Activated CD8-positive, alpha-beta memory T cell treated with anti-CD3 and anti-CD28 coated beads, Interleukin-2, amount 50 U/mL, for 48 hours (primary cell): ENCODE measurements around the gene MRPL34.
"Not testable (repeated sequence)": the region's sequence is repeated elsewhere in the genome, so short reads cannot be mapped to it uniquely, and the experiment has no call there.

Experiments used
- DNase-seq: peaks from one replicate; pipeline ENCODE4 v3.0.0-alpha.2; 2020

The MRPL34 gene

DNA sequence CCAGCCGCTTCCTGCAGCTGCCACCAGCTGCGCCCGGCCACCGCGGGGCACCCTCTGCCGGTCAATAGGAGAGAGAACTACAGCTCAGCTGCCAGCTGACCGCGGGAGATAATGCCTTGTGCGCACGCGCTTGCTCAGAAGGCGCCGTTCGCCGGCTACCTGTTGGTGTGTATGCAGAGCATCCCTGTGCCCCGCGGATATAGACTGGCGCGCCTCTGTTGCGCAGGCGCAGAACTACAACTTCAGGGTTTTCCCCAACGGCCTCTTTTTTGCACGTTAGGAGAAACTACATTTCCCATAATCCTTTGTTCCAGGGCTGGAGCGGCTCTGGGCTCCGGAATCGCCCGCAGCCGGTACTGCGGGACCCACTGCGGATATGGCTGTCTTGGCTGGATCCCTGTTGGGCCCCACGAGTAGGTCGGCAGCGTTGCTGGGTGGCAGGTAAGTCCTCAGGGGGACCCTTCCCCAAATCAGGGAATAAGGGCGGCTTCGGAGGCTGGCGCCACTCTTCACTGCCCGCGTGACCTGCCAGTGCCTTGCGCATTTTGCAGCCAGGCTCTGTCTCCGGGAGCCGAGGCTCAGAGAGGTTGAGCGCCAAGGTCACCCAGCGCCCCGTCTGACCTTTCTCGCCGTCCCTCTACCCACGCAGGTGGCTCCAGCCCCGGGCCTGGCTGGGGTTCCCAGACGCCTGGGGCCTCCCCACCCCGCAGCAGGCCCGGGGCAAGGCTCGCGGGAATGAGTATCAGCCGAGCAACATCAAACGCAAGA is at the start of gene MRPL34:
Gene MRPL34, plus strand, starts transcription at position 356 of the 768 bp plus-strand sequence. Its CDS starts 21 bp downstream, at position 377.
- DNase-seq = peak; percentile 96

DNA sequence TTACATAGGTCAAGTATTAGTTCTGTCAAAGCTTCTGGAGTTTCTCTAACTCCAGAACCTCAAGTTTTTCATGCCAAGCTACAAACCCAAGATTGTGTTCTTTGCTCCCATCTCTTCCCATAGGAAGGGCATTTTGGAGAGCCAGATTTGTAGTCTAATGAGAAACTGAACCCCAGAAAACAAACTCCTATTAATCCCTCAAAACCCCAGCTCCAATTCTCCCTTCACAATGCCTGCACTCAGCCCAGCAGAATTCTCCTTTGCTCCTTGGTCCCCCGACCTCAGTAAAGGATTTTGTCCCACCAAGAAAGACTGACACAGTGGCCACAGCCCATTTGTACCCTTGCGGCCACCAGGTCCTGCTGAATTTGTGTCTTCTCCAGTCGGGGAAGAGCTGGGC is 49.5 kb upstream of the MRPL34 start:
- DNase-seq = no peak

DNA sequence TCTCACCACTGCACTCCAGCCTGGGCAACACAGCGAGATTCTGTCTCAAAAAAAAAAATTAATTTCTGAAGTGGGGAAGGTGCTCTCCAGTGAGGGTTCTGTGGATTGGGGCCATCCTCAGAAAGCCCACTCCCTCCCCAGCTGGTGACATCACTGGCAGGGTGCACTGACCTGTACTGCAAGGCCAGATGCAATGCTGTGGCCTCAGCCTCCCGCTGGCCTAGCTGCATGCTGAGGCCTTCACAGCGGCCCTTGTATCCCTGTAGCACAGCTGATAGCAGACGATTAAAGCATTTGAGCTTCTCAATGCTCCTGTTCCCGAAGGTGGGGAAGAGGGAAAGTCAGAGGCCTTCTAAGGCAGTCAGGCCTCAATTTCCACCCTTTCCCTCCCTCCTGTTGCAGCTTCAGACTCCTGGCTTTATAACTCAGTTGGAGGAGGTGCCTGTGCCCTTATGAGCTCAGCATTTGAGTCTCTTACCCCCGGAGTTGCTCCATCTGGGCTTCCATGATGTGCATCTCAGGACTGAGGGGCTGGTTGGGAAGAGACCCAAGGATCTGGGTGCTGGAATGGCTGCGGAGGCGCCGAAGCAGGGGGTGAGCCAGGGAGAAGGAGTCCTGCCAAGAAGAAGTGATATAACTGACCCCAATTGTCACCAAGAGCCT is 46.4 kb upstream of the MRPL34 start:
- DNase-seq = no peak

DNA sequence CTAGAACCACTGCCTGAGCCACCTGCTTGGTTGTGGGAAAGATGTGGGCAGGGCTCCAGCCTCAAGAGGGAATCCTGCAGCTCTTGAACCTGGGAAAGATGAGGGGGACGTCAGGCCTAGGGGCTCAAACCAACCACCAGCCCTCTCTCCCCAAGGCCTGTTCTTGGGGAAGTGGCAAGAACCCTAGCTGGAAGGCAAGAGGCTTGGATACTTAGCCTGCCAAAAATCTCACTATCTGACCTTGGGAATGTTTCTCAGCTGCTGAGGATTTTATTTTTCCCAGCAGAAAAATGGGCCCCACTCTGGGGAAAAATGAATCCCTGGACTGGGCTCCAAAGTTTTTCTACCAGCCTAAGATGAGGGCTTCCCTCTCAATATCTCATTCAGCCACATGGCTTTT is 45.7 kb upstream of the MRPL34 start:
- no peak for DNase-seq

DNA sequence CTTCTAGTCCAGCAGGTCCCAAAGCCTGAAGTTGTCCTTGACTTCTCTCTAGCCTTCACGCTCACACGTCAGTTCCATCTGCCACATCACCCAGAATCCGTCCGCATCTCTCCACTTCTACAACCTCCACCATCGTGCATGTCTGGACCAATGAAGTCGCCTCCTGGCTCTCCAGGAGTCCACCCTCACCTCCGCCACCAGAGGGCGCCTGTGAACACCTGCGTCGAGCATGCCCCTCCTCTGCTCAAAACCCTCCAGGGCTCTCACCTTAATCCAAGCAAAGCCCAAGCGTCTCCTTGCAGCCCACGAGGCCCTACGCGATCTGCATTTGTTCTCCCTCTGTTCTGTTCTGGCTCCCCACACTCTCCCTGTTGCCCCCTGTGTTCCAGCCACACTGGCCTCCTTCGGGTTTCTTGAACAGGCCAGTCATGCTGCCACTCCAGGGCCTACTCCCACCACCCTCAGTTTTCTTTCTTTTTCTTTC is 44.8 kb upstream of the MRPL34 start:
- peak; percentile 97 for DNase-seq

DNA sequence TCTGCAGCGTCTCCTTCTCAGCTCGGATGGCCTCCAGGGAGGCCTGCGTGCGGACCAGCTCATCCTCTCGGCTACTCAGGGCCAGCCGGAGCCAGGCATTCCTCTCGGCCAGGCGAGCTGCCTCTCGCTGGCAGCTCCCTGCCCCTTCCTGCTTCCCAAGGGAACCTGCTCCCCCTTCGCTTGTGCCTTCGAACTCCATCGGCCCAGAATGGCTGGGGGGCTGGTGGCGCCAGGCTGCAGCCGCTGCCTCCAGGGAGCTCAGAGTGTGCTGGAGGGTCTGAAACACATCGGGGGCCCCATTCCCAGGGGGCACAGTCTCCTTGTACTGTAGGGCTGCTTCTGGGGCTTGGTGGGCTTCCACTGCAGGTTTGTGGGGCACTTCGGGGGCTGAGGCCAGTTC is 43.1 kb upstream of the MRPL34 start:
- DNase-seq = no peak

DNA sequence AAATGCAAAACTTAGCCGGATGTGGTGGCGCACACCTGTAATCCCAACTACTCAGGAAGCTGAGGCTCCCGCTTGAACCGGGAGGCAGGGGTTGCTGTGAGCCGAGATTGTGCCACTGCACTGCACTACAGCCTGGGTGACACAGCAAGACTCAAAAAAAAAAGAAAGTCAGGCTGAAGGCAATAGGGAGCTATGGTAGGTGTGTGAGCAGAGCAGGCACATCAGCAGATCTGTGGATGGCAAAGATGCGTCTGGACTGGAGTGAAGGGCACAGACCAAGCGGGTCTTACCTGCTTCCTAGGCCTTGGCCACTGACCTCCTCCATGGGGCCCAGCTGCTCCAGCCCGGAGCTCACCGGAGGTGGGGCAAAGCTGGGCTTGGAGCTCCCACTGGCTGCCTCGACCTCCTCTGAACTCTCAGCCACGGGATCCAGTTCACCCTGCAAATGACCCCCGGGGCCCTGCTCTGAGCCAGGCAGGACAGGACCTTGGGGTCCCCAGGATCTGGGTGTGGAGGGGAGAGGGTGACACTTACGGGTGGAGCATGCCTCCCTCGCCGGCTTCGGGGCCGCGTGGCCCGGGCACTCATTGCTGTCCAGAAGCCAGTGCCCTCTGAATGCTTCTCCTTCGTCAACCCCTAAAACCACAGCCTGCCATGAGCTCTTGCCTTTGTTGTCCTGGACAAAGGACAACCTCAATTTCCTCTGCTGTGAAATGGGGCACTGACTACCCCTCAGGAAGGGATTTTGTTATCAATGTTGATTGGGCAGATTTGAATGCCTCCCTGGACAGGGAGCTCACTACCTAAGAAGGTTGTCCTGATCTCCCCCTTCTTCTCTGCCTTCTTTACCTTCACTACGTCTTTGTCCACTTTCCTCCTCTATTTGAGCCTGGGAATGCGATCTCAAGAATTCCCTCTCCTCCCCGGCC is 41.7 kb upstream of the MRPL34 start:
- no peak for DNase-seq

DNA sequence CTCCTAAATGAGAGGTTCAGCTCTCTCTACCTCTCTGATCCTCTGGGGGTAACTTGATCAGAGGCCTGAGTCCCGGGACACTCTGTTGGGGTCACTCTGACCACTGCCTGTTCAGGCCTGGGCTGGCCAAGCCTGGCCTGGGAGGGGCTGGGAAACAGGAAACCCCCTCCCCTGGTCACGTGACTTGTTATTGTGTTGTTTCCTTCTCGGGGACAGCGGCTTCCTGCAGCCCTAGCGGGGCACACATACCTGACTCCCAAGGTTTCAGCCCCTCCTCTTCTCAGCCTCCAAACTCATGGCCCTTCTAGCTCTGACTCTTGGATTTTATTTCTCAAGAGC is 41.1 kb upstream of the MRPL34 start, which contains the start of gene USHBP1:
Gene USHBP1, minus strand, starts transcription at position 105 of the 339 bp plus-strand sequence. CDS start 446 bp downstream, outside the sequence.
- no peak for DNase-seq

DNA sequence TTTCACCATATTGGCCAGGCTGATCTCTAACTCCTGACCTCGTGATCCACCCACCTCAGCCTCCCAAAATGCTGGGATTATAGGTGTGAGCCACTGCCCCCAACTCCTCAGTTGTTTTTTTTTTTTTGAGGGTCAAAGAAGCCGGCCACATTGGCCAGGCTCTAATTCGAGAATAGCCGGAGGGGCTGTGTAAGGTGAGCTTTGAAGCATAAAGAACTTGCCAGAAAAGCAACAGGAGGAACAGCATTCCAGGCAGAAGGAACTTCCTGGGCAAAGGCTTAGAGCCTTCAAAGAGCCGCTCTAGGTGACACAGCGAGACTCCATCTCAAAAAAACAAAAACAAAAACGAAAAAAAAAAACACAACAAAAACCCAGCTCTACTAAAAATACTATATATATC is 39.6 kb upstream of the MRPL34 start:
- no peak for DNase-seq

DNA sequence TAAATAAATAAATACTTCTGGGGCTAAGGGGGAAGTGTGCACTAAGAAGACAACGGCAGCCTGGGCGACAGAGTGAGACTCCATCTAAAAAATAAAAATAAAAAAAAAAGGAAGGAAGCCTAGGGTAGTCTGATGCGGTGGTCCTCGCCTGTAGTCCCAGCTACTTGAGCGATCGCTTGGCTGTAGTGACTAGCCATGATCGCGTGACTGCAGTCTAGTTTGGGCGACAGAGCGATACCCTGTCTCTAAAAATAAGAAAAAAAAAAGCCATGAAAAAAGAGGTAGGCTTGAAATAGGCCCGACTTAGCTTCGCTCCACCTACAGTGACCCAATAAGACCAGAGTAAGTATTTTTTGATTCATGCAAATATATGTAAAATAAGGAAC is 39.1 kb upstream of the MRPL34 start:
- DNase-seq = no peak

DNA sequence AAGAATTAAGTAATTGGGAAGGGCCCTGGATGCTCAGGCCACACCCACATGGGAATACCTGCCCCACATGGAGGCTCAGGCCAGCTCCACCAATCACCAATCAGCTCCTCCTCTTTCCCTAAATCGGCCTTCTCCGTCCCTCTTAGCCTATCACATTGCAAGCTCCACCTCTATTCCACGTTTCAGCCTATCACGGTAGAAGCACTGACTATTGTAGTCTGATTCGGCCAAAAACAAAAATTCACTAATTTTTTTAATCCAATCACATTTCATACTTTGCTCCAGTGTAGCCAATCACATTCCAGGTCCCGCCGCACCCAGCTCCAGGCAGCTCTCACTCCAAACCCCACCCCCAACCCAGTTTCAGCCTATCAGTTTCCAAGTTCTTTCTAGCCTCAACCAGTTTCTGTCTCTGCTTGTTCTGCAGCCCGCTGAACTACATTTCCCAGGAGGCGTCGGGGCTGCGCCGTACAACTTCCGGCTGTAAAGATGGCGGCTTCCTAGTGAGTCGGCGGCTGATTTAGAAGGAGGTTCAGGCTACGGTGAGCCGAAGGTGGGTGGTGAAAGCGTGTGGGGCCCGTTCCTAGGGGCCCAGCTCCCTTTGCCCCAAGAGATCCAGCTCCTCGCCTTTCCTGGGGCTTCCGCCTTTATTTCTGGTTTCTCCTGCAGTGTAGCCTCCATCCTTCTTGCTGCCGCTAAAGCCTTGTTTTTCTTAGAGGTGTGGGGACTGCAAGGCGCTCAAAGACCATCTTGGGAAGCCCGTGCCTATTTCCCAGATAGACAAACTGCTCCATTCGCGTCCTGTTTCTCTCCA is 38.5 kb upstream of the MRPL34 start, which contains the start of gene BABAM1:
Gene BABAM1, plus strand, starts transcription at position 469 of the 814 bp plus-strand sequence. CDS start 1,364 bp downstream, outside the sequence.
- DNase-seq = peak; percentile 92

DNA sequence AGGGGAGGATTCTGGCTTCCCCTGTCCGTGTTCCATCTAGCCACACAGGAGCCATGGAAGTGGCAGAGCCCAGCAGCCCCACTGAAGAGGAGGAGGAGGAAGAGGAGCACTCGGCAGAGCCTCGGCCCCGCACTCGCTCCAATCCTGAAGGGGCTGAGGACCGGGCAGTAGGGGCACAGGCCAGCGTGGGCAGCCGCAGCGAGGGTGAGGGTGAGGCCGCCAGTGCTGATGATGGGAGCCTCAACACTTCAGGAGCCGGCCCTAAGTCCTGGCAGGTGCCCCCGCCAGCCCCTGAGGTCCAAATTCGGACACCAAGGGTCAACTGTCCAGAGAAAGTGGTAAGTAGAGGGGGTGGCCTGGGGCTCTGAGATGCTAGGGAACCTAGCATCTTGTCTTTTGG is 36.9 kb upstream of the MRPL34 start:
- no peak for DNase-seq

DNA sequence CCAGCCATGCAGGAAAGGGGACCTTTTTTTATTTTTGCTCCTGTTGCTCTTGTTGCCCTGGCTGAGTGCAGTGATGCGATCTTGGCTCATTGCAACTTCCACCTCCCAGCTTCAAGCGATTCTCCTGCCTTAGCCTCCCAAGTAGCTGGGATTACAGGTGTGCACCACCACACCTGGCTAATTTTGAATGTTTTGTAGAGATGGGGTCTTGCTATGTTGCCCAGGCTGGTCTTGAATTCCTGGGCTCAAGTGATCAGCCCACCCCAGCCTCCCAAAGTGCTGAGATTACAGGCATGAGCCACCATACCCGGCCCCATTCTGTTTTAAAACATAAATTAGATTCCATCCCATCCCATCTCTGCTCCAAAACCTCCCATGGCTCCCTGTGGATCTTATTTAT is 30.8 kb upstream of the MRPL34 start:
- DNase-seq = not testable (repeated sequence)

DNA sequence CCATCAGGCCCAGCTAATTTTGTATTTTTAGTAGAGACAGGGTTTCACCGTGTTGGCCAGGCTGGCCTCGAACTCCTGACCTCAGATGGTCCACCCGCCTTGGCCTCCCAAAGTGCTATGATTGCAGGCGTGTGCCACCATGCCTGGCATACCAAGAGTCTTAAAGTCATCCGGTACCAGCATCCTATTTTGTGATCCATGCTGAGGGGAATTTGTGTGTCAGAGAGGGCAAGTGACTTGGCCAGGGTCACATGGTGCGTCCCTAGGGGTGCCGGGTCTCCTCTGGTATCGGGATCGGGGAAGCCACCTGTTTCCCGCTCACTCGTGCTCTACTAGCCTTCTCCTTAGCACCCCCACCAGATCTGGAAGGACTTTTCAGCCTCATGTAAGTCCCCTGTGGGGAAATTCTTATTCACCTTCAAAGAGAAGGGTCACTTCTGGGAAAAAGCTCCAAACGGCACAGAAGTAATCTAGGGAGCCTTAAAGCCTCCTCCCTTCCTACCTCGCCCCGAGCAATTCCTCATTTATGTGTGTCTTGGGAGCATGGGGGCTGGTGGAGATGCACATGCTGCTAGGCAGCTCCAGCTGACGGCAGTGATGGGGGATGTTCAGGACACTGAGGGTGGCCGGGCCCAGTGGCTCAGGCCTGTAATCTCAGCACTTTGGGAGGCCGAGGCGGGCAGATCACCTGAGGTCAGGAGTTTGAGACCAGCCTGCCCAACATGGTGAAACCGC is 30.1 kb upstream of the MRPL34 start:
- DNase-seq = no peak

DNA sequence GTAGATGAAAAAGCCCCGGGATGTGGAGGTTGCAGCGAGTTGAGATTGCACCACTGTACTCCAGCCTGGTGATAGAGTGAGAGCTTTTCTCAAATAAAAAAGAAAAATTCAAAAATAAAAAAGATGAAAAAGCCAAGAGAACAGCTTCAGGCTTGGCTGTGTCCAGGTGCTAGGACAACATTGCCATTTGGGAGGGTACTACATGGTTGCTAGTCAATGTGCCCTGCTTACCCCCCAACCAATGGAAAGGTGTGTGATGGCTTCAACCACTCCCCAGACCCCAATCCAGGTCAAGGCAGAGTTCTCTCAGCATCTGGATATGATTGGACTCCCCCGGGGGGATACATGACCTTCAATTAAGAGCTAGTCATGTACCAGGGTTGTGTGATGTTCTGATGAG is 26.2 kb upstream of the MRPL34 start:
- no peak for DNase-seq

DNA sequence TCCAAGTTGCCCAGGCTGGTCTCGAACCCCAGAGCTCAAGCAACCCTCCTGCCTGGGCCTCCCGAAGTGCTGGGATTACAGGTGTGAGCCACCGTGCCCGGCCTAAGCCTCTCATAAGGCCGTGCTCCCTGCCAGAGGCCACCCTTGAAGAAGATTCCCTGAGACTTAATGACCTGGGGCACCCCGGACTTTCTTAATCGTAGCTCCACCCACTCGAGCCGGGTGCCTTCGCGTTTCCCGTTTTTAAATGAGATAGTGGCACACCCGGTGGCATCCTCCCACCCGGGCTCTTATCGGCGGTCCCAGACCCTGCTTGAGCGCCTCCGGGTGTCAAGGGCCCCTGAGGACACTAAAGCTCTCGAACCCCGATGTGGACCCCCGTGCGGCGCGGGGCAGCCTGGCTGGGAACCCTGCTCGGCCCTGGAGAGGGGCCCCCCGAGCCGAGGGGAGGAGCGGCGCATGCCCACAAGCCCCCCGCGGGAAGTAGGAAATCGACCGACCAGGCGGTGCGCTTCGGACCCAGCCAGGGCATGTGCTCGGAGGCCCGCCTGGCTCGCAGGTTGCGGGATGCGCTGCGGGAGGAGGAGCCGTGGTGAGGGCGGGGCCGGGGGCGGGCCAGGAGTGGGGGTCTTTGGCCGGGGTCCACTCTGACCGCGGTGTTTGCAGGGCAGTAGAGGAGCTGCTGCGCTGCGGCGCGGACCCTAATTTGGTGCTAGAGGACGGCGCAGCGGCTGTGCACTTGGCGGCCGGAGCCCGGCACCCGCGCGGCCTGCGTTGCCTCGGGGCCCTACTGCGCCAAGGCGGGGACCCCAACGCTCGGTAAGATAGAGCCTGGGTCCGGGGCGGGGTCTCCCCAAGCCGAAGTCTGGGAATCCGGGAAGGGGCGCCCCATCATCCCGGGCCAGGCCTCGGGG is 24.0 kb upstream of the MRPL34 start, which contains the start of gene ANKLE1:
Gene ANKLE1, plus strand, starts transcription at position 511 of the 914 bp plus-strand sequence. Its CDS starts 20 bp downstream, at position 531.
- DNase-seq = peak; percentile 84

DNA sequence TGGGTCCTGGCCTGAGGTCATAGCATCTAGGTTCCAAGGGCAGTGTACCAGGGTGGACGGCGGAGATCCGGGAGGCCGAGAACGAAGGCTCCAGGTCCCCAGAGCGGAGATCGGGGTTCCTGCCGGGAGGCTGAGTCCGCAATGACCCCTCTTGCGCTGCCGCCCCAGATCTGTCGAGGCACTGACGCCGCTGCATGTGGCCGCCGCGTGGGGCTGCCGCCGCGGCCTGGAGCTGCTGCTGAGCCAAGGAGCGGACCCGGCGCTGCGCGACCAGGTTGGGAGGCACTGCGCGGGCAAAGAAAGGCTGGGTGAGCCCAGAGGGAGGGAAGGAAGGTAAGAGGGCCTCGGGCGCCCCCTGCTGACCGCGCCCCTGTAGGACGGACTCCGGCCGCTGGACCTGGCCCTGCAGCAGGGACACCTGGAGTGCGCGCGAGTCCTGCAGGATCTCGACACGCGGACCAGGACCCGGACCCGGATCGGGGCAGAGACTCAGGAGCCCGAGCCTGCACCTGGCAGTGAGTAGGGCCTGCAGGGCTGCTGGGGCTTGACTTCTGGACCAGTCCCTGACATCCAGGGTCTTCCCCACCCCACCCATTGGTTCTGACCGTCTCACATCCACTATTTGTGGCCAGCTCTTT is 23.1 kb upstream of the MRPL34 start:
- DNase-seq = peak; percentile 93

DNA sequence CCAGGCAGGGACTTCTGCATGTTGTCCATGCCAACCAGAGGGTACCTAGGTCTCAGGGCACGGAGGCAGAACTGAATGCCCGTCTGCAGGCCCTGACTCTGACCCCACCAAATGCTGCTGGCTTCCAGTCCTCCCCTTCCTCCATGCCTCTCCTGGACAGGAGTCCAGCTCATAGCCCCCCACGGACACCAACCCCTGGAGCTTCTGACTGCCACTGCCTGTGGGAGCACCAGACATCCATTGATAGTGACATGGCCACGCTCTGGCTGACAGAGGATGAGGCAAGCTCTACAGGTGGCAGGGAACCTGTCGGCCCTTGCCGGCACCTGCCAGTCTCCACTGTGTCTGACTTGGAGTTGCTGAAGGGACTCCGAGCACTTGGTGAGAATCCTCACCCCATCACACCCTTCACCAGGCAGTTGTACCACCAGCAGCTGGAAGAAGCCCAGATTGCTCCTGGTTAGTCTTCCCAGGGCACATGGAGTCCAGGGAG is 22.1 kb upstream of the MRPL34 start:
- DNase-seq = no peak

DNA sequence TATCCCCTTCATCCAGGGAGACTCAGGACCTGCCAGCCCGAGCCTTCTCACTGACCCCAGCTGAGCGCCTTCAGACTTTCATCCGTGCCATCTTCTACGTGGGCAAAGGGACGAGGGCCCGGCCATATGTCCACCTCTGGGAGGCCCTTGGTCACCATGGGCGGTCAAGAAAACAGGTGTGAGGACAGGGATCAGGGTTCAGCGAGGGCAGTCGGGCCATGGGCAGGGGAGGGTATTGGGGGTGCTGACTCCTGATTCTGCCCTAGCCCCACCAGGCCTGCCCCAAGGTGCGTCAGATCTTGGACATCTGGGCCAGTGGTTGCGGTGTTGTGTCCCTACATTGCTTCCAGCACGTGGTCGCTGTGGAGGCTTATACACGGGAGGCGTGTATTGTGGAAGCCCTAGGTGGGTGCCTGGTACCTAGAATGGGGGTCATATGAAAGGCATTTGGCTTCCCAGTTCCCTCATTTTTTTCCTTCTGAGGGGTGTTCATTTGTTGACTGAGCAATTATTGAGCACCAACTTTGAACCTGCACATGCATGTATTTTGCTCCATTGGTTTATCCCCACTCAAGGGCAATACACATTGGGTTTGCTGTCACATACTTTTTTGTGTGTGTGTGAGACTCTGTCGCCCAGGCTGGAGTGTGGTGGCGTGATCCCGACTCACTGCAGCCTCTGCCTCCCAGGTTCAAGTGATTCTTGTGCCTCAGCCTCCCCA is 20.1 kb upstream of the MRPL34 start:
- DNase-seq = no peak
